ENCODE measurements around the gene DDX42.

The DDX42 gene

GRCh38 chr17:63830278-63830677 is 56.3 kb downstream of the DDX42 start:
- Histone ChIP-seq H3K79me2 (ENCODE audit: control insufficient read depth, low read length) (peaks cover 54% of the 10 kb centered on the region), H3K27me3 (ENCODE audit: control insufficient read depth, low read length) (no peaks in the 10 kb centered on the region), H3K36me3 (ENCODE audit: control insufficient read depth, low read length) (peaks cover 87% of the 10 kb centered on the region), H3K9me3 (ENCODE audit: control insufficient read depth, insufficient read depth, low read length) (no peaks in the 10 kb centered on the region), H3K4me3 (ENCODE audit: low read length) (no peak overlapping the region), H3F3A (ENCODE audit: control insufficient read depth, insufficient read depth) (peaks cover 8% of the 10 kb centered on the region), H3K4me1 (ENCODE audit: control insufficient read depth, low read length) (peaks cover 36% of the 10 kb centered on the region), H3K27ac (ENCODE audit: low read depth, low read length) (no peak overlapping the region), H4K20me1 (ENCODE audit: control insufficient read depth, insufficient read depth, low read depth, low read length) (peaks cover 7% of the 10 kb centered on the region; the same call in 1 of the 2 replicates), H3K9me2 (replicated peaks; ENCODE audit: control insufficient read depth, low read length) (no peaks in the 10 kb centered on the region), H3K4me2 (ENCODE audit: low read length) (no peak overlapping the region)
- no peak for TF ChIP-seq EZH2phosphoT487 (IDR thresholded peaks at IDR 0.05; ENCODE audit: borderline replicate concordance, low read length)
- TF ChIP-seq CTCF (IDR thresholded peaks at IDR 0.05; ENCODE audit: low read depth, low read length, poor library complexity, severe bottlenecking): no peak

- Histone ChIP-seq H3K4me1 (ENCODE audit: control insufficient read depth, low read length) (peaks cover 32% of the 10 kb centered on the region), H3K9me2 (replicated peaks; ENCODE audit: control insufficient read depth, low read length) (no peaks in the 10 kb centered on the region), H3K4me3 (ENCODE audit: low read length) (no peak overlapping the region), H3K27me3 (ENCODE audit: control insufficient read depth, low read length) (no peaks in the 10 kb centered on the region), H3K9me3 (ENCODE audit: control insufficient read depth, insufficient read depth, low read length) (no peaks in the 10 kb centered on the region), H3F3A (ENCODE audit: control insufficient read depth, insufficient read depth) (peaks cover 10% of the 10 kb centered on the region), H3K79me2 (ENCODE audit: control insufficient read depth, low read length) (peaks cover 48% of the 10 kb centered on the region), H3K27ac (ENCODE audit: low read depth, low read length) (no peak overlapping the region), H3K4me2 (ENCODE audit: low read length) (no peak overlapping the region), H4K20me1 (ENCODE audit: control insufficient read depth, insufficient read depth, low read depth, low read length) (peaks cover 7% of the 10 kb centered on the region; the same call in 1 of the 2 replicates), H3K36me3 (ENCODE audit: control insufficient read depth, low read length) (peaks cover 88% of the 10 kb centered on the region)
- TF ChIP-seq CTCF (IDR thresholded peaks at IDR 0.05; ENCODE audit: low read depth, low read length, poor library complexity, severe bottlenecking): no peak
- no peak for TF ChIP-seq EZH2phosphoT487 (IDR thresholded peaks at IDR 0.05; ENCODE audit: borderline replicate concordance, low read length)
Measured at GRCh38 chr17:63830904-63831491, 57.0 kb downstream of the DDX42 start.

DNA sequence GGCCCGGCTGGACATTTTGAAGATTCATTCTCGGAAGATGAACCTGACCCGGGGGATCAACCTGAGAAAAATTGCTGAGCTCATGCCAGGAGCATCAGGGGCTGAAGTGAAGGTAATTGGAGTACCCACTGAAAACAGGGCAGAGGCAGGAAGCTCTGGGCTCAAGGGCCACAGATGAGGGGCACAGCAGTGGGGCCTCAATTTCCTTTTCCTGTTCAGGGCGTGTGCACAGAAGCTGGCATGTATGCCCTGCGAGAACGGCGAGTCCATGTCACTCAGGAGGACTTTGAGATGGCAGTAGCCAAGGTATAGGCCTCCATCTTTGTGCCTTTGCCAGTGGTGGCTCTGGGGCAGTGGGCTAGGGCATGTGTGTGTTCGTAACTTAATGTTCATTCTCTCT is 57.5 kb downstream of the DDX42 start:
- Histone ChIP-seq H3K27ac (ENCODE audit: low read depth, low read length) (no peak overlapping the region), H3K9me3 (ENCODE audit: control insufficient read depth, insufficient read depth, low read length) (no peaks in the 10 kb centered on the region), H3K79me2 (ENCODE audit: control insufficient read depth, low read length) (peaks cover 44% of the 10 kb centered on the region), H3K4me2 (ENCODE audit: low read length) (no peak overlapping the region), H3K4me1 (ENCODE audit: control insufficient read depth, low read length) (peaks cover 30% of the 10 kb centered on the region), H3K4me3 (ENCODE audit: low read length) (no peak overlapping the region), H3K27me3 (ENCODE audit: control insufficient read depth, low read length) (no peaks in the 10 kb centered on the region), H3F3A (ENCODE audit: control insufficient read depth, insufficient read depth) (peaks cover 11% of the 10 kb centered on the region), H4K20me1 (ENCODE audit: control insufficient read depth, insufficient read depth, low read depth, low read length) (peaks cover 7% of the 10 kb centered on the region; the same call in 1 of the 2 replicates), H3K36me3 (ENCODE audit: control insufficient read depth, low read length) (peaks cover 89% of the 10 kb centered on the region), H3K9me2 (replicated peaks; ENCODE audit: control insufficient read depth, low read length) (no peaks in the 10 kb centered on the region)
- no peak for TF ChIP-seq EZH2phosphoT487 (IDR thresholded peaks at IDR 0.05; ENCODE audit: borderline replicate concordance, low read length)
- TF ChIP-seq CTCF (IDR thresholded peaks at IDR 0.05; ENCODE audit: low read depth, low read length, poor library complexity, severe bottlenecking): no peak

All from DOHH2 (cell line).